Upper lobe of left lung (tissue), 6 donors: ENCODE data around the gene MGLL. TPM values are rescaled to one million over a fixed set of nuclear protein-coding genes. Genes with fewer than 3 reads are reported as not detected.
A peak's percentile ranks its signal among the peaks of the same experiment; 100 is the strongest.

Experiments
- ATAC-seq, 2 donors: fragments of 200-7000 bp; cut with Tn5 transposase; one replicate each; pipeline ENCODE4 v1.9.1; 2022; ENCODE audit warnings: mild to moderate bottlenecking in 2 of 2, moderate library complexity in 2 of 2; ENCODE audit not compliant: low FRiP score in 2 of 2
- DNase-seq, 2 donors: peaks; one replicate each; pipeline ENCODE4 v3.0.0-alpha.2; 2019 to 2020
- H3K27ac ChIP-seq, 4 donors: fragments of 200-600 bp; sonication (generic); one replicate each; pipeline ENCODE4 v1.5.1; 2016 to 2019
- H3K27me3 ChIP-seq, 4 donors: fragments of 200-600 bp; sonication (generic); one replicate each; pipeline ENCODE4 v1.5.1; 2017 to 2019
- H3K36me3 ChIP-seq, 4 donors: fragments of 200-600 bp; sonication (generic); one replicate each; pipeline ENCODE4 v1.5.1; 2016 to 2019
- H3K4me1 ChIP-seq, 4 donors: fragments of 200-600 bp; sonication (generic); one replicate each; pipeline ENCODE4 v1.5.1; 2018 to 2019
- H3K4me3 ChIP-seq, 4 donors: fragments of 200-600 bp; sonication (generic); one replicate each; pipeline ENCODE4 v1.5.1; 2017 to 2019; ENCODE audit warnings: mild to moderate bottlenecking in 2 of 4, moderate library complexity in 1 of 4
- H3K9me3 ChIP-seq, 4 donors: fragments of 200-600 bp; sonication (generic); one replicate each; pipeline ENCODE4 v1.5.1; 2018 to 2019
- CTCF ChIP-seq, 6 experiments: fragments of 450-650 bp in 4 of 6; fragments of 200-600 bp in 2 of 6; sonication (generic) in 2 of 6; IDR thresholded peaks; one replicate each; pipeline ENCODE4 v1.5.1; 2016 to 2019; ENCODE audit warnings: antibody characterized with exemption in 6 of 6
- EP300 ChIP-seq, 4 donors: sonication (generic); formaldehyde crosslinking; IDR thresholded peaks; one replicate each; pipeline ENCODE4 v1.5.1; 2017; ENCODE audit warnings: antibody characterized with exemption in 4 of 4, control low read depth in 2 of 4
- POLR2A ChIP-seq, 4 donors: fragments of 450-650 bp; IDR thresholded peaks; one replicate each; pipeline ENCODE4 v1.5.1; 2016 to 2017; ENCODE audit warnings: antibody characterized with exemption in 4 of 4, mild to moderate bottlenecking in 2 of 4
- POLR2AphosphoS5 ChIP-seq, 2 donors: sonication (generic); formaldehyde crosslinking; IDR thresholded peaks; one replicate each; pipeline ENCODE4 v1.5.1; 2017; ENCODE audit warnings: antibody characterized with exemption in 2 of 2
- WGBS, 2 donors: methylation state at CpG; one replicate each; pipeline ENCODE4 v1.1.5; 2017 to 2018; 5-methylcytosine and 5-hydroxymethylcytosine counted together
- total RNA-seq, 6 donors: library from RNA; depleted of rRNA in 4 of 6; stranded (reverse); fragments of >200 nt in 4 of 6; gene quantifications; one replicate each; pipeline versions ENCODE4 v1.1.0 to v1.2.1, GENCODE V29; 2016 to 2021
- donor health status: DM: no; HTN: no; CAD: no; lungs with moderate emphysema.
- donor health status: DM: no; HTN: yes; CAD: no; lungs with severe emphysema.

MGLL gene
- total RNA-seq, 6 donors from 2014 or later = 128 to 253 (median 190) TPM

- 55 to 60% methylated on average over 8 of the region's 8 CpGs for WGBS, 2 donors
- TF ChIP-seq POLR2A (IDR thresholded peaks at IDR 0.05) (no peak), EP300 (IDR thresholded peaks at IDR 0.05) (no peak), POLR2AphosphoS5 (IDR thresholded peaks at IDR 0.05) (no peak), CTCF (IDR thresholded peaks at IDR 0.05) (no peak)
- no peaks in the 10 kb centered on the region for H3K9me3 ChIP-seq
- H3K4me3 ChIP-seq = no peak overlapping the region
- H3K27me3 ChIP-seq = no peaks in the 10 kb centered on the region
- DNase-seq = no peak
- H3K4me1 ChIP-seq = peaks cover 20 to 34% (median 23%) of the 10 kb centered on the region in 4 donors
- no peak overlapping the region for H3K27ac ChIP-seq
- peaks cover 0 to 9% (median 0%) of the 10 kb centered on the region in 4 donors for H3K36me3 ChIP-seq
- ATAC-seq = no peak
Observed at GRCh38 chr3:127715532-127715931, 106.8 kb downstream of the MGLL start.

GRCh38 chr3:127714866-127715265 lies 107.4 kb downstream of the MGLL start:
- ATAC-seq (no peak), DNase-seq (no peak)
- H3K27ac ChIP-seq = no peak overlapping the region
- H3K36me3 ChIP-seq = peaks cover 0 to 6% (median 0%) of the 10 kb centered on the region in 4 donors
- TF ChIP-seq POLR2A (IDR thresholded peaks at IDR 0.05) (no peak), POLR2AphosphoS5 (IDR thresholded peaks at IDR 0.05) (no peak), CTCF (IDR thresholded peaks at IDR 0.05) (no peak), EP300 (IDR thresholded peaks at IDR 0.05) (no peak)
- H3K27me3 ChIP-seq = no peaks in the 10 kb centered on the region
- no peak overlapping the region for H3K4me3 ChIP-seq
- WGBS, 2 donors = 97% methylated on average over 3 to 5 of the region's 5 CpGs
- H3K4me1 ChIP-seq = peaks cover 20 to 33% (median 23%) of the 10 kb centered on the region in 4 donors
- H3K9me3 ChIP-seq = no peaks in the 10 kb centered on the region

- WGBS, 2 donors = 46 to 55% methylated on average over 10 of the region's 10 CpGs
Observed at GRCh38 chr3:127714125-127714571, 108.2 kb downstream of the MGLL start.

GRCh38 chr3:127712881-127713771 lies 109.2 kb downstream of the MGLL start:
- no peaks in the 10 kb centered on the region for H3K27me3 ChIP-seq
- H3K9me3 ChIP-seq = no peaks in the 10 kb centered on the region
- peak overlapping the region in 3 of 4 donors; percentile 1 to 57 (median 49) for H3K27ac ChIP-seq
- H3K4me3 ChIP-seq = no peak overlapping the region
- WGBS, 2 donors = 74 to 80% methylated on average over 4 to 9 of the region's 9 CpGs
- peaks cover 0 to 3% (median 0%) of the 10 kb centered on the region in 4 donors for H3K36me3 ChIP-seq
- DNase-seq (no peak), ATAC-seq (no peak)
- peaks cover 20 to 33% (median 23%) of the 10 kb centered on the region in 4 donors for H3K4me1 ChIP-seq
- TF ChIP-seq CTCF (IDR thresholded peaks at IDR 0.05) = no peak
- no peak for TF ChIP-seq EP300 (IDR thresholded peaks at IDR 0.05)
- no peak for TF ChIP-seq POLR2A (IDR thresholded peaks at IDR 0.05)
- TF ChIP-seq POLR2AphosphoS5 (IDR thresholded peaks at IDR 0.05) = no peak

More at GRCh38 chr3:127714125-127714571, 108.2 kb downstream of the MGLL start:
- Histone ChIP-seq H3K4me1 (peaks cover 20 to 33% (median 23%) of the 10 kb centered on the region in 4 donors), H3K9me3 (no peaks in the 10 kb centered on the region), H3K27me3 (no peaks in the 10 kb centered on the region), H3K27ac (peak overlapping the region in 3 of 4 donors; percentile 1 to 49 (median 16)), H3K36me3 (no peaks in the 10 kb centered on the region), H3K4me3 (no peak overlapping the region)
- ATAC-seq (no peak), DNase-seq (no peak)
- TF ChIP-seq CTCF (IDR thresholded peaks at IDR 0.05) (no peak), EP300 (IDR thresholded peaks at IDR 0.05) (no peak), POLR2AphosphoS5 (IDR thresholded peaks at IDR 0.05) (no peak), POLR2A (IDR thresholded peaks at IDR 0.05) (no peak)
